Measurements from ENCODE around the gene TAS2R30. TPM values are rescaled to one million over a fixed set of nuclear protein-coding genes. Genes with fewer than 3 reads are reported as not detected.

TAS2R30 gene
- total and polyA plus RNA-seq, 2 donors (not counting 1 experiment from before 2014, with no cell fraction given), result 9.5 TPM; not detected in 1

- Histone ChIP-seq H3K36me3 (replicated peaks in 1 of 2; ENCODE audit: control extremely low read depth in 1 of 2, control insufficient read depth in 1 of 2, extremely low read depth in 1 of 2, insufficient read depth in 2 of 2, low read length in 1 of 2) (peaks cover 3 to 6% of the 10 kb centered on the region in 2 experiments), H3K4me2 (replicated peaks; ENCODE audit: low read depth, low read length, poor library complexity, severe bottlenecking) (no peak overlapping the region), H3K4me3 (ENCODE audit: control extremely low read depth in 1 of 5, extremely low read depth in 1 of 5, insufficient read depth in 1 of 5, low read depth in 2 of 5, low read length in 4 of 5) (no peak overlapping the region), H3K9ac (ENCODE audit: low read length) (no peak overlapping the region), H3K79me2 (ENCODE audit: control insufficient read depth, insufficient read depth, low read length) (peaks cover 84% of the 10 kb centered on the region), H3K9me3 (ENCODE audit: control extremely low read depth in 1 of 3, control insufficient read depth in 2 of 3, insufficient read depth in 1 of 3, low read length in 2 of 3) (peaks cover 3 to 4% (median 4%) of the 10 kb centered on the region in 3 donors), H3K4me1 (ENCODE audit: control insufficient read depth in 2 of 2, insufficient read depth in 2 of 2, low read length in 2 of 2) (no peaks in the 10 kb centered on the region), H4K20me1 (ENCODE audit: control insufficient read depth, insufficient read depth, low read length, poor library complexity, severe bottlenecking) (peaks cover 40% of the 10 kb centered on the region), H3K27me3 (replicated peaks in 1 of 4; ENCODE audit: control extremely low read depth in 1 of 4, control insufficient read depth in 3 of 4, insufficient read depth in 4 of 4, low read length in 3 of 4) (no peaks in the 10 kb centered on the region), H3K27ac (ENCODE audit: low read length in 2 of 2) (no peak overlapping the region), H2AFZ (ENCODE audit: insufficient read depth, low read depth, low read length, poor library complexity, severe bottlenecking) (no peak overlapping the region)
- no peak for DNase-seq
- intact Hi-C loops (cut with micrococcal nuclease), result no loop called here
- Mint-ChIP-seq H3K27ac (no peak overlapping the region), H3K9me3 (ENCODE audit: insufficient read depth) (no peaks in the 10 kb centered on the region), H3K4me3 (no peak overlapping the region), H3K4me1 (peaks cover 19% of the 10 kb centered on the region), H3K27me3 (no peaks in the 10 kb centered on the region)
- CTCF ChIA-PET, result no interaction called here
- TF ChIP-seq CTCF (IDR thresholded peaks at IDR 0.05) (no peak), EZH2 (IDR thresholded peaks at IDR 0.05; ENCODE audit: borderline replicate concordance, insufficient read depth, low read depth, low read length, poor library complexity, severe bottlenecking) (no peak)
- WGBS (ENCODE audit: insufficient coverage), result no CpG with 5 or more reads among the region's 5 CpGs
- POLR2A ChIA-PET, result no interaction called here
- no peak for ATAC-seq (ENCODE audit: low read depth)
Observed at GRCh38 chr12:11158885-11159444, 24.5 kb upstream of the TAS2R30 start.

- H3K4me1 Mint-ChIP-seq, result peaks cover 3% of the 10 kb centered on the region
- no CpG with 5 or more reads among the region's 1 CpG for WGBS (ENCODE audit: insufficient coverage)
Observed at GRCh38 chr12:11154400-11154925, 20.0 kb upstream of the TAS2R30 start.

More at GRCh38 chr12:11154400-11154925, 20.0 kb upstream of the TAS2R30 start:
- H3K9ac ChIP-seq (ENCODE audit: low read length), result no peak overlapping the region
- no peak overlapping the region for H3K4me3 ChIP-seq (ENCODE audit: control extremely low read depth in 1 of 5, extremely low read depth in 1 of 5, insufficient read depth in 1 of 5, low read depth in 2 of 5, low read length in 4 of 5)
- H2AFZ ChIP-seq (ENCODE audit: insufficient read depth, low read depth, low read length, poor library complexity, severe bottlenecking), result no peak overlapping the region
- no peak for ATAC-seq (ENCODE audit: low read depth)
- intact Hi-C loops (cut with micrococcal nuclease), result no loop called here
- Mint-ChIP-seq H3K27me3 (no peaks in the 10 kb centered on the region), H3K27ac (no peak overlapping the region), H3K9me3 (ENCODE audit: insufficient read depth) (no peaks in the 10 kb centered on the region), H3K4me3 (no peak overlapping the region)
- no peaks in the 10 kb centered on the region for H3K27me3 ChIP-seq (replicated peaks in 1 of 4; ENCODE audit: control extremely low read depth in 1 of 4, control insufficient read depth in 3 of 4, insufficient read depth in 4 of 4, low read length in 3 of 4)
- peaks cover 26% of the 10 kb centered on the region for H4K20me1 ChIP-seq (ENCODE audit: control insufficient read depth, insufficient read depth, low read length, poor library complexity, severe bottlenecking)
- CTCF ChIA-PET, result no interaction called here
- peaks cover 68% of the 10 kb centered on the region for H3K79me2 ChIP-seq (ENCODE audit: control insufficient read depth, insufficient read depth, low read length)
- peaks cover 3 to 8% of the 10 kb centered on the region in 2 experiments for H3K36me3 ChIP-seq (replicated peaks in 1 of 2; ENCODE audit: control extremely low read depth in 1 of 2, control insufficient read depth in 1 of 2, extremely low read depth in 1 of 2, insufficient read depth in 2 of 2, low read length in 1 of 2)
- no peak for DNase-seq
- peaks cover 3 to 7% (median 4%) of the 10 kb centered on the region in 3 donors for H3K9me3 ChIP-seq (ENCODE audit: control extremely low read depth in 1 of 3, control insufficient read depth in 2 of 3, insufficient read depth in 1 of 3, low read length in 2 of 3)
- H3K4me2 ChIP-seq (replicated peaks; ENCODE audit: low read depth, low read length, poor library complexity, severe bottlenecking), result no peak overlapping the region
- POLR2A ChIA-PET, result no interaction called here
- TF ChIP-seq CTCF (IDR thresholded peaks at IDR 0.05), result no peak
- no peaks in the 10 kb centered on the region for H3K4me1 ChIP-seq (ENCODE audit: control insufficient read depth in 2 of 2, insufficient read depth in 2 of 2, low read length in 2 of 2)
- no peak overlapping the region for H3K27ac ChIP-seq (ENCODE audit: low read length in 2 of 2)
